Parathyroid adenoma (tissue), 2 donors: ENCODE measurements around the gene RAB34.

Experiments used
- H2AFZ ChIP-seq: fragments of 300-600 bp; sonication (generic); one replicate; pipeline ENCODE4 v1.7.0; 2017; ENCODE audit warnings: antibody characterized with exemption, mild to moderate bottlenecking
- H3K27ac ChIP-seq: fragments of 300-600 bp; sonication (generic); one replicate; pipeline ENCODE4 v1.7.0; 2017
- H3K27me3 ChIP-seq: fragments of 300-600 bp; sonication (generic); one replicate; pipeline ENCODE4 v1.7.0; 2017; ENCODE audit warnings: low read length; ENCODE audit not compliant: control insufficient read depth, insufficient read depth
- H3K36me3 ChIP-seq: fragments of 300-600 bp; sonication (generic); one replicate; pipeline ENCODE4 v1.7.0; 2017; ENCODE audit warnings: low read length; ENCODE audit not compliant: control insufficient read depth, insufficient read depth
- H3K4me1 ChIP-seq: fragments of 300-600 bp; sonication (generic); one replicate; pipeline ENCODE4 v1.7.0; 2017; ENCODE audit warnings: control low read depth
- H3K4me2 ChIP-seq: fragments of 300-600 bp; sonication (generic); one replicate; pipeline ENCODE4 v1.7.0; 2017; ENCODE audit warnings: low read length
- H3K4me3 ChIP-seq: fragments of 300-600 bp; sonication (generic); one replicate; pipeline ENCODE4 v1.7.0; 2017; ENCODE audit warnings: low read depth, low read length
- H3K79me2 ChIP-seq: fragments of 300-600 bp; sonication (generic); one replicate; pipeline ENCODE4 v1.7.0; 2017; ENCODE audit warnings: control low read depth
- H3K9ac ChIP-seq: fragments of 300-600 bp; sonication (generic); one replicate; pipeline ENCODE4 v1.7.0; 2017; ENCODE audit warnings: mild to moderate bottlenecking
- H3K9me3 ChIP-seq: fragments of 300-600 bp; sonication (generic); one replicate; pipeline ENCODE4 v1.7.0; 2017; ENCODE audit warnings: low read length; ENCODE audit not compliant: control insufficient read depth
- CTCF ChIP-seq: fragments of 300-600 bp; sonication (generic); IDR thresholded peaks from one replicate; pipeline ENCODE4 v1.7.0; 2017; ENCODE audit warnings: antibody characterized with exemption, mild to moderate bottlenecking
- donor health status: primary hyperparathyroidism.

The RAB34 gene

GRCh38 chr17:28706471-28707338, 11.0 kb downstream of the RAB34 start:
- TF ChIP-seq CTCF, result no peak
- Histone ChIP-seq H3K79me2 (no peaks in the 10 kb centered on the region), H3K4me1 (no peaks in the 10 kb centered on the region), H2AFZ (no peak overlapping the region), H3K9me3 (no peaks in the 10 kb centered on the region), H3K4me2 (no peak overlapping the region), H3K4me3 (no peak overlapping the region), H3K27ac (no peak overlapping the region), H3K9ac (no peak overlapping the region), H3K36me3 (no peaks in the 10 kb centered on the region), H3K27me3 (no peaks in the 10 kb centered on the region)

- no peak overlapping the region for H3K9ac ChIP-seq
- no peak overlapping the region for H2AFZ ChIP-seq
- no peaks in the 10 kb centered on the region for H3K79me2 ChIP-seq
- H3K36me3 ChIP-seq, result no peaks in the 10 kb centered on the region
- H3K27me3 ChIP-seq, result no peaks in the 10 kb centered on the region
- no peak overlapping the region for H3K4me3 ChIP-seq
- TF ChIP-seq CTCF, result no peak
- no peak overlapping the region for H3K27ac ChIP-seq
- H3K9me3 ChIP-seq, result no peaks in the 10 kb centered on the region
- H3K4me1 ChIP-seq, result no peaks in the 10 kb centered on the region
- H3K4me2 ChIP-seq, result no peak overlapping the region
Observed at GRCh38 chr17:28705728-28706334, 11.8 kb downstream of the RAB34 start.

- Histone ChIP-seq H3K4me3 (no peak overlapping the region), H3K79me2 (no peaks in the 10 kb centered on the region), H3K4me1 (no peaks in the 10 kb centered on the region), H3K36me3 (no peaks in the 10 kb centered on the region), H2AFZ (no peak overlapping the region), H3K9ac (no peak overlapping the region), H3K27me3 (no peaks in the 10 kb centered on the region), H3K4me2 (no peak overlapping the region), H3K9me3 (no peaks in the 10 kb centered on the region), H3K27ac (no peak overlapping the region)
- no peak for TF ChIP-seq CTCF
Observed at GRCh38 chr17:28705074-28705659, 12.5 kb downstream of the RAB34 start.

- H3K4me2 ChIP-seq, result no peak overlapping the region
- no peaks in the 10 kb centered on the region for H3K4me1 ChIP-seq
- no peaks in the 10 kb centered on the region for H3K9me3 ChIP-seq
- no peaks in the 10 kb centered on the region for H3K79me2 ChIP-seq
- no peaks in the 10 kb centered on the region for H3K27me3 ChIP-seq
- H3K9ac ChIP-seq, result no peak overlapping the region
- H3K36me3 ChIP-seq, result no peaks in the 10 kb centered on the region
- H2AFZ ChIP-seq, result no peak overlapping the region
- TF ChIP-seq CTCF, result no peak
- H3K27ac ChIP-seq, result no peak overlapping the region
- H3K4me3 ChIP-seq, result no peak overlapping the region
Observed at GRCh38 chr17:28704219-28704858, 13.3 kb downstream of the RAB34 start.
